ENCODE data around the gene RHBDL1.

- TF ChIP-seq, protein P1, sequence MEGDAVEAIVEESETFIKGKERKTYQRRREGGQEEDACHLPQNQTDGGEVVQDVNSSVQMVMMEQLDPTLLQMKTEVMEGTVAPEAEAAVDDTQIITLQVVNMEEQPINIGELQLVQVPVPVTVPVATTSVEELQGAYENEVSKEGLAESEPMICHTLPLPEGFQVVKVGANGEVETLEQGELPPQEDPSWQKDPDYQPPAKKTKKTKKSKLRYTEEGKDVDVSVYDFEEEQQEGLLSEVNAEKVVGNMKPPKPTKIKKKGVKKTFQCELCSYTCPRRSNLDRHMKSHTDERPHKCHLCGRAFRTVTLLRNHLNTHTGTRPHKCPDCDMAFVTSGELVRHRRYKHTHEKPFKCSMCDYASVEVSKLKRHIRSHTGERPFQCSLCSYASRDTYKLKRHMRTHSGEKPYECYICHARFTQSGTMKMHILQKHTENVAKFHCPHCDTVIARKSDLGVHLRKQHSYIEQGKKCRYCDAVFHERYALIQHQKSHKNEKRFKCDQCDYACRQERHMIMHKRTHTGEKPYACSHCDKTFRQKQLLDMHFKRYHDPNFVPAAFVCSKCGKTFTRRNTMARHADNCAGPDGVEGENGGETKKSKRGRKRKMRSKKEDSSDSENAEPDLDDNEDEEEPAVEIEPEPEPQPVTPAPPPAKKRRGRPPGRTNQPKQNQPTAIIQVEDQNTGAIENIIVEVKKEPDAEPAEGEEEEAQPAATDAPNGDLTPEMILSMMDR (optimal IDR thresholded peaks at IDR 0.05 in 1 of 3, IDR thresholded peaks at IDR 0.05 in 1 of 3, conservative IDR thresholded peaks at IDR 0.05 in 1 of 3; ENCODE audit: extremely low read depth in 1 of 3, insufficient read depth in 2 of 3, low read length in 3 of 3), result no peak
- no peak for TF ChIP-seq EZH2 (IDR thresholded peaks at IDR 0.05; ENCODE audit: low read length)
Measured at GRCh38 chr16:629185-629832, 46.2 kb upstream of the RHBDL1 start.
